H4 (cell line): ENCODE results near the gene UBXN7. TPM values are rescaled to one million over a fixed set of nuclear protein-coding genes. Genes with fewer than 3 reads are reported as not detected.
"Not testable (repeated sequence)": the region's sequence is repeated elsewhere in the genome, so short reads cannot be mapped to it uniquely, and the experiment has no call there.

Experiments
- DNase-seq: peaks from one replicate; pipeline ENCODE4 v3.0.0-alpha.2; 2015; ENCODE audit warnings: low spot score
- total RNA-seq: library from RNA; depleted of rRNA; stranded (reverse); fragments of >200 nt; shearing (Covaris generic); gene quantifications from 2 replicates; pipeline ENCODE4 v1.2.3, GENCODE V29; 2014; rRNA removed

UBXN7 gene
- total RNA-seq, 1 experiment from 2014 or later: 10.2 TPM

DNA sequence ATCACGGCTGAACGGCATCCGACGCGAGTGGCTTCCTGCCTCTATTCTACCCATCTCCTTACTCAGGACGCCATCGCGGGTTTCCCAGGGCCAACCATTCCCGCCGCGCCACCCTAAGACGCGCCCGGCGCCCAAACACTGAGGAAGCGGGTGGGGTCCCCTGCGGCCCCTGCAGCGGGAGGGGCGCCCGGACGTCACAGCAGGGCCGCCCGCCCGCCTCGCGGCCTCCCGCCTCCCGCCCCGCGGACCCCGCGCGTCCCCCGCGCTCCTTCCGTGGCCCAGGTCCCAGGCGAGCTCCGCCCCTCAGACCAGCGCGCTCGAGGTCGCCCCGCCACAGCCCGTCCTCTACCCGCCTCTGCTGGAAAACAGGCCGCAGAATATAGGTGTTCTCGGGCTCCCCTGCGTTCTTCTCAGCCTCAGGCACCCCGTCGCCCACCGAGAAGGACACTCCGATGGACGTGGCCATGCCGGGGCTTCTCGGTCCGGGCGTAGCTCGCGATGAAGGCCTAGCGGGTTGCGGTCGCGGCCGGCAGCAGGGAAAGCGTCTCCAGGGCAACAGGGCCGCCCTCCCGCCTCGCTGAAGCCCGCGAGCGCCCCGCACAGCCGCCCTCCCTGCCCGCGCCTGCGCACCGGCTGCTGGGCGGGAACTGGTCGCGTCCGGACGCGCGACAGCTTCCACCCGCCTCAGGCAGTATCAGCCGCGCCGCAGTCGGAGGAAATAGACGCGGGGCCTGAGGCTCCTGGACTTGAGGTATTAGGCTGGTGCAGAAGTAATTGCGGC lies 114.3 kb downstream of the UBXN7 start, which contains the start of gene DYNLT2B:
Gene DYNLT2B (minus strand): TSS at position 554 of the 781 bp plus-strand sequence. CDS start 88 bp downstream, at position 466.
- peak; percentile 90 for DNase-seq

DNA sequence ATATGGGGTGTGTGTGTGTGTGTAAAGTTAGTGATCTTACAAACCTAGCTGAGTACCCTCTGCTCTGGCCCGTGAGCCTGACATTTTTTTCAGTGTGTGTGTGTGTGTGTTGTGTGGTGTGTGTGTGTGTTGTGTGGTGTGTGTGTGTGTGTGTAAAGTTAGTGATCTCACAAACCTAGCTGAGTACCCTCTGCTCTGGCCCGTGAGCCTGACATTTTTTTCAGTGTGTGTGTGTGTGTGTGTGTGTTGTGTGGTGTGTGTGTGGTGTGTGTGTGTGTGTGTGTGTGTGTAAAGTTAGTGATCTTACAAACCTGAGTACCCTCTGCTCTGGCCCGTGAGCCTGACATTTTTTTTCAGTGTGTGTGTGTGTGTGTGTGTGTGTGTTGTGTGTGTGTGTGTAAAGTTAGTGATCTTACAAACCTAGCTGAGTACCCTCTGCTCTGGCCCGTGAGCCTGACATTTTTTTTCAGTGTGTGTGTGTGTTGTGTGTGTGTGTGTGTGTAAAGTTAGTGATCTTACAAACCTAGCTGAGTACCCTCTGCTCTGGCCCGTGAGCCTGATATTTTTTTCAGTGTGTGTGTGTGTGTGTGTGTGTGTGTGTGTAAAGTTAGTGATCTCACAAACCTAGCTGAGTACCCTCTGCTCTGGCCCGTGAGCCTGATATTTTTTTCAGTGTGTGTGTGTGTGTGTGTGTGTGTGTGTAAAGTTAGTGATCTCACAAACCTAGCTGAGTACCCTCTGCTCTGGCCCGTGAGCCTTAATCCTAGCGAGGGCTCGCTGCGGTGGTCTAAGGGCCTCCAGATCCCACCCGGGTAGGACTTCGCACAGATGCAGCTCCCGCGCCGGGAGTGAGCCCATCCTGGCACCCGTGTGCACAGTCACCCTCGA lies 115.2 kb downstream of the UBXN7 start:
- DNase-seq: not testable (repeated sequence)

DNA sequence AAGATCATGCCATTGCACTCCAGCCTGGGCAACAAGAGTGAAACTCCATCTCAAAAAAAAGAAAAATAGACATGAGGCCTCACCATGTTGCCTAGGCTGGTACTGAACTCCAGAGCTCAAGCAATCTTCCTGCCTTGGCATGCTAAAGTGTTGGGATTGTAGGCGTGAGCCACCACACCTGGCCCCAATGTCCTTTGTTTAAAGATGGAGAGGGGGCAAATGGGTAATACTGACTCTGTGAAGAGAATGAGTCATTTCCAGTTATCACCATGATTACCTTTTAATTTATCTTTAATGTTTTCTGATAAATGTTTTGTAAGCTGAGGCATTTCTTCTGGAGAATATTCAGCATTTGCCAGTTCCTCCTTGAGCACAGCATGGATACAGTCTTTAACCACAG lies 116.4 kb downstream of the UBXN7 start:
- no peak for DNase-seq

DNA sequence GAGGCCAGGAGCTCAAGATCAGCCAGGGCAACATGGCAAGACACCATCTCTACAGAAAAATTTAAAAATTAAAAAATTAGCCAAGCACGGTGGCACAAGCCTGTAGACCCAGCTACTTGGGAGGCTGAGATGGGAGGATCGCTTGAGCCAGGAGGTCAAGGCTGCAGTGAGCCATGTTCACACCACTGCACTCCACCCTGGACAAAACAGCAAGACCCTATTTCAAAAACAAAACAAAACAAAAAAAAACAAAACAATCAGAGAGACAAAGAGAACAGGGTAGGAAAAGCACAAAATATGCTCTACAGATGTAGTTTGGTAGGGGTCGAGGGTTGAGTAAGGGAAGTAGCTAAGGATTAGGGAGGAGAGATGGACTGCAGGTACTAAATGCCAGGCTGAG lies 117.6 kb downstream of the UBXN7 start:
- DNase-seq: no peak

DNA sequence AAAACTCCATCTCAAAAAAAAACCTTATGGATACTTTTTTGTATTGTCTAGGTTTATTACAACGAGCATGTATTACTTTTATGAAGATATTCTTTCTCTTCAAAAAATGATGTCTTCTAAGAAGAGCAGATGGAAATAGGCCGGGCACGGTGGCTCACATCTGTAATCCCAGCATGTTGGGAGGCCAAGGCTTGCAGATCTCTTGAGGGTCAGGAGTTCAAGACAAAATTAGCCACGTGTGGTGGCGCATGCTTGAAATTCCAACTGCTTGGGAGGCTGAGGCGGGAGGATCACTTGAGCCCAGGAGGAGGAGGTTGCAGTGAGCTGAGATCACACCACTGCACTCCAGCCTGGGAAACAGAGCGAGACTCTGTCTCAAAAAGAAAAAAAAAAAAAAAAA lies 118.1 kb downstream of the UBXN7 start:
- not testable (repeated sequence) for DNase-seq

DNA sequence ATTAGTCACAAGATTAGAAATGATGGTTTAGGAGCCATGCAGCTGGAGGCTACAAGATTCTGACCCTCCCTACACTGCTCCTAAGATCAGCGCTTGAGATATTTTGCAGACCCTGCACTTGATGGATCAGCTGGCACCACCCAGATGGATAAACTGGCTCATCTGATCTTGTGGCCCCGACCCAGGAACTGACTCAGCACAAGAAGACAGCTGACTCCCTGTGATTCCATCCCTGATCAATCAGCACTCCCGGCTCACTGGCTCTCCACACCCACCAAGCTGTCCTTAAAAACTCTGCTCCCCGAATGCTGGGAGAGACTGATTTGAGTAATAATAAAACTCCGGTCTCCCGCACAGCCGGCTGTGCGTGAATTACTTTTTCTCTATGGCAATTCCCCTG lies 129.3 kb downstream of the UBXN7 start:
- DNase-seq: not testable (repeated sequence)

DNA sequence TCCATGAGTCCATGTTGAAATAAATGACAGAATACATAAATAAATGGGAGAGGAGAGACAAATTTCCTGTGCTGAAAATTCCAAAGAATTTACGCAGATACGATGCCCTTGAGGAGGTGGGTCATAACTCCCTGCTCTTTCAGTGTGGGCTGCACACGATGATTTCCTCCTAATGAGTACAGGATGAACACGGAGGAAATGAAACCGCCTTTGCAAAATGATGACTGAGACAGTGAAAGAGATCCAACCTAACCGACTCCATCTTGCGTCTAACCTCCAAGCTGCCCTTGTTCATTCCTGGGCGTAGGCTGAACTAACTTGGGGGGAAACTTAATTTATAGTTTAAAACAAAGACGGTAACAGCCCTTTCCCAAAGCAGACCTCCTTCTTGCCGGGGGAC lies 129.7 kb downstream of the UBXN7 start:
- DNase-seq: not testable (repeated sequence)

DNA sequence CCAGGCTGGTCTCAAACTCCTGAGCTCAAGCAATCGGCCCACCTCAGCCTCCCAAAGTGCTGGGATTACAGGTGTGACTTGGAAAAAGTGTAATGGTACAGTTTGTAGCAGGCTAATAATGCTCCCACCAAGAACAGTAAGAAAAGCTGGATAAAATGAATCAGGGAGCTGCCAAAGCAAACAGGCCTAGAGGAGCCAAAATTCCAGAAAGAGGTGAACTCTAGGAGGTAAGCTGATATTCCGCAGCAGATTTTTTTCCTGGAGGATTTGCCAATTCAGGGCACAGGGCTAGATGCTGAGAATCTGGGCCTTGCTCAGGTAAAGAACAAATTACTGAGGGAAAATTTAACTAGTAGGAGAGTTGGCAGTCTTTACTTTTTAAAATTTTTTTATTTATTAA lies 133.7 kb downstream of the UBXN7 start:
- DNase-seq: no peak

Other genes with a start within 250 kb of the UBXN7 start
- not detected in 2 replicates for gene ZDHHC19, start 221.0 kb downstream of the UBXN7 start, total RNA-seq
- gene SLC51A, start 215.9 kb downstream of the UBXN7 start, total RNA-seq: not detected in 2 replicates
- 74.3 and 87.9 TPM in 2 replicates for gene PCYT1A, start 144.7 kb downstream of the UBXN7 start, total RNA-seq
- 36.5 and 55.6 TPM in 2 replicates for gene DYNLT2B, start 114.2 kb downstream of the UBXN7 start, total RNA-seq
- 3.3 and 4.6 TPM in 2 replicates for gene TM4SF19, start 94.0 kb downstream of the UBXN7 start, total RNA-seq
- 9.5 and 12.6 TPM in 2 replicates for gene RNF168, start 71.3 kb upstream of the UBXN7 start, total RNA-seq
- gene SMCO1, start 82.9 kb upstream of the UBXN7 start, total RNA-seq: not detected in 2 replicates
- gene WDR53, start 136.1 kb upstream of the UBXN7 start, total RNA-seq: 12.4 and 24.1 TPM in 2 replicates
- gene FBXO45, start 136.2 kb upstream of the UBXN7 start, total RNA-seq: 18.0 and 19.2 TPM in 2 replicates
- gene NRROS, start 207.3 kb upstream of the UBXN7 start, total RNA-seq: 0.02 TPM in 1 of 2 replicates, not detected in the other